GM12878 (cell line): ENCODE results near the gene IFNLR1. TPM values are rescaled to one million over a fixed set of nuclear protein-coding genes. Genes with fewer than 3 reads are reported as not detected.

ENCODE experiments used
- ATAC-seq: fragments of 200-7000 bp; cut with Tn5 transposase; 3 replicates; pipeline ENCODE4 v1.9.1; 2020; ENCODE audit warnings: mild to moderate bottlenecking, moderate library complexity
- BruUV-seq: library from RNA; stranded (reverse); fragments of 400-500 nt; replicated peaks from 2 replicates; lab custom pipeline; 2021; lab: Mats Ljungman, UMichigan
- CTCF ChIA-PET: fragments of 300-600 bp; sonication (Branson Sonifier 250); formaldehyde crosslinking; extraction: SDS; loops from one replicate; lab custom pipeline; 2021; ENCODE audit warnings: inconsistent platforms; lab: Yijun Ruan, JAX
- POLR2A ChIA-PET: fragments of 350-600 bp; formaldehyde crosslinking; extraction: SDS; loops from one replicate; lab custom pipeline; 2021; ENCODE audit warnings: inconsistent platforms; lab: Charles Lee
- RAD21 ChIA-PET: fragments of 300-600 bp; sonication (Branson Sonifier 250); formaldehyde crosslinking; loops from one replicate; lab custom pipeline; 2023; ENCODE audit warnings: antibody characterized with exemption; ENCODE audit not compliant: unreplicated experiment; lab: Charles Lee
- SMC1A ChIA-PET: fragments of 300-600 bp; sonication (Branson Sonifier 250); formaldehyde crosslinking; loops from one replicate; lab custom pipeline; 2023; ENCODE audit not compliant: unreplicated experiment, uncharacterized antibody; lab: Charles Lee
- DNase-seq: peaks from one replicate; pipeline ENCODE4 v3.0.0-alpha.2; 2011; ENCODE audit warnings: low read depth, low spot score
- FAIRE-seq: peaks from 3 replicates; lab custom pipeline; 2011; peaks lifted over from hg19 to GRCh38; lab: Jason Lieb, UNC
- H2AFZ ChIP-seq: 2 replicates; pipeline ENCODE4 v1.6.0; 2011; ENCODE audit warnings: low read depth, low read length, control low read depth; ENCODE audit not compliant: control insufficient read depth
- H3K27ac ChIP-seq: 2 replicates; pipeline ENCODE4 v1.5.1; 2011; ENCODE audit warnings: control low read depth; ENCODE audit not compliant: control insufficient read depth, insufficient read depth
- H3K27me3 ChIP-seq, 2 experiments: replicated peaks in 1 of 2; 2 replicates each; pipeline versions ENCODE4 v1.6.0 to v1.6.1; 2011; ENCODE audit warnings: low read length in 1 of 2; ENCODE audit not compliant: control insufficient read depth in 2 of 2, insufficient read depth in 2 of 2
- H3K36me3 ChIP-seq, 2 experiments: 2 replicates each; pipeline ENCODE4 v1.5.1; 2011; ENCODE audit warnings: low read length in 1 of 2; ENCODE audit not compliant: control insufficient read depth in 2 of 2, insufficient read depth in 2 of 2
- H3K4me1 ChIP-seq: 2 replicates; pipeline ENCODE4 v1.6.1; 2011; ENCODE audit warnings: mild to moderate bottlenecking, low read length, moderate library complexity, mixed read lengths; ENCODE audit not compliant: control insufficient read depth, insufficient read depth
- H3K4me2 ChIP-seq: 2 replicates; pipeline ENCODE4 v1.6.0; 2011; ENCODE audit warnings: control low read depth; ENCODE audit not compliant: control insufficient read depth, insufficient read depth
- H3K4me3 ChIP-seq: fragments of 200-600 bp; sonication (generic); 2 replicates; pipeline ENCODE4 v1.5.1; 2016
- H3K79me2 ChIP-seq: 2 replicates; pipeline ENCODE4 v1.6.0; 2011; ENCODE audit warnings: low read length; ENCODE audit not compliant: control insufficient read depth, insufficient read depth
- H3K9ac ChIP-seq: 2 replicates; pipeline ENCODE4 v1.8.0; 2011; ENCODE audit warnings: low read length, control low read depth, mixed read lengths; ENCODE audit not compliant: control insufficient read depth, insufficient read depth
- H3K9me3 ChIP-seq: replicated peaks from 3 replicates; pipeline ENCODE4 v1.5.1; 2011; ENCODE audit warnings: mild to moderate bottlenecking, low read length; ENCODE audit not compliant: control insufficient read depth, insufficient read depth
- H4K20me1 ChIP-seq: 2 replicates; pipeline ENCODE4 v1.6.0; 2011; ENCODE audit not compliant: control insufficient read depth, insufficient read depth
- ATF7 ChIP-seq: fragments of 450-650 bp; IDR thresholded peaks from 2 replicates; pipeline ENCODE4 v1.6.1; 2016; ENCODE audit warnings: low read depth, mild to moderate bottlenecking
- BACH1 ChIP-seq: fragments of 450-650 bp; IDR thresholded peaks from 2 replicates; pipeline ENCODE4 v1.6.1; 2017; ENCODE audit warnings: mild to moderate bottlenecking, borderline replicate concordance
- CEBPB ChIP-seq, 2 experiments: fragments of 150-350 bp in 1 of 2; IDR thresholded peaks; 2 replicates each; pipeline ENCODE4 v1.6.1; 2012 to 2014; ENCODE audit warnings: low read depth in 2 of 2, low read length in 2 of 2, borderline replicate concordance in 1 of 2, inconsistent platforms in 1 of 2
- CHD1 ChIP-seq: IDR thresholded peaks from 2 replicates; pipeline ENCODE4 v1.6.1; 2012; ENCODE audit warnings: low read depth, low read length, improper control_type of control experiment
- CHD4 ChIP-seq: fragments of 200-600 bp; sonication (generic); IDR thresholded peaks from 2 replicates; pipeline ENCODE4 v1.6.1; 2016; ENCODE audit warnings: mild to moderate bottlenecking
- E2F4 ChIP-seq: IDR thresholded peaks from 2 replicates; pipeline ENCODE4 v1.6.1; 2012; ENCODE audit warnings: low read depth, low read length, improper control_type of control experiment
- ETV6 ChIP-seq, 2 experiments: fragments of 450-650 bp in 1 of 2; IDR thresholded peaks in 1 of 2; conservative IDR thresholded peaks in 1 of 2; 2 replicates each; pipeline ENCODE4 v1.6.1; 2014; ENCODE audit warnings: antibody characterized with exemption in 1 of 2, borderline replicate concordance in 1 of 2, low read depth in 1 of 2, mild to moderate bottlenecking in 1 of 2, moderate library complexity in 1 of 2
- GABPA ChIP-seq: IDR thresholded peaks from 2 replicates; pipeline ENCODE4 v1.6.1; 2014; ENCODE audit warnings: antibody characterized with exemption, low read depth, mild to moderate bottlenecking, inconsistent platforms
- HDGF ChIP-seq: fragments of 450-650 bp; IDR thresholded peaks from 2 replicates; pipeline ENCODE4 v1.6.1; 2016; ENCODE audit warnings: antibody characterized with exemption
- IKZF1 ChIP-seq: fragments of 450-650 bp; conservative IDR thresholded peaks from 2 replicates; pipeline ENCODE4 v1.6.1; 2017; ENCODE audit warnings: antibody characterized with exemption, mild to moderate bottlenecking
- IRF4 ChIP-seq: IDR thresholded peaks from 2 replicates; pipeline ENCODE4 v1.6.1; 2011; ENCODE audit warnings: low read depth, low read length
- MAX ChIP-seq: IDR thresholded peaks from 2 replicates; pipeline ENCODE4 v1.6.1; 2012; ENCODE audit warnings: low read depth, low read length, improper control_type of control experiment
- MLLT1 ChIP-seq: fragments of 450-650 bp; IDR thresholded peaks from 2 replicates; pipeline ENCODE4 v1.6.1; 2016; ENCODE audit warnings: mild to moderate bottlenecking
- NBN ChIP-seq: fragments of 450-650 bp; IDR thresholded peaks from 2 replicates; pipeline ENCODE4 v1.6.1; 2016
- NFIC ChIP-seq: IDR thresholded peaks from 2 replicates; pipeline ENCODE4 v1.6.1; 2012; ENCODE audit warnings: low read depth, mild to moderate bottlenecking, inconsistent platforms, low read length, moderate library complexity
- NFXL1 ChIP-seq: fragments of 450-650 bp; IDR thresholded peaks from 2 replicates; pipeline ENCODE4 v1.6.1; 2017; ENCODE audit warnings: antibody characterized with exemption, mild to moderate bottlenecking, borderline replicate concordance
- NR2C1 ChIP-seq: fragments of 450-650 bp; IDR thresholded peaks from 2 replicates; pipeline ENCODE4 v1.6.1; 2017; ENCODE audit warnings: antibody characterized with exemption, mild to moderate bottlenecking, moderate library complexity
- NRF1 ChIP-seq: conservative IDR thresholded peaks from 2 replicates; pipeline ENCODE4 v1.6.1; 2011; ENCODE audit warnings: mild to moderate bottlenecking, low read depth, low read length, improper control_type of control experiment
- POLR2AphosphoS2 ChIP-seq: IDR thresholded peaks from 2 replicates; pipeline ENCODE4 v1.6.1; 2011; ENCODE audit warnings: low read depth, mild to moderate bottlenecking, low read length, improper control_type of control experiment, moderate library complexity
- RBBP5 ChIP-seq: fragments of 200-600 bp; sonication (generic); conservative IDR thresholded peaks from 2 replicates; pipeline ENCODE4 v1.6.1; 2016
- RFX5 ChIP-seq: IDR thresholded peaks from 2 replicates; pipeline ENCODE4 v1.6.1; 2011; ENCODE audit warnings: low read depth, low read length, improper control_type of control experiment
- SIN3A ChIP-seq: IDR thresholded peaks from 2 replicates; pipeline ENCODE4 v1.6.1; 2012; ENCODE audit warnings: low read depth, low read length, improper control_type of control experiment
- SMC3 ChIP-seq: IDR thresholded peaks from 2 replicates; pipeline ENCODE4 v1.6.1; 2011; ENCODE audit warnings: low read length, improper control_type of control experiment, borderline replicate concordance
- SPI1 ChIP-seq: IDR thresholded peaks from 2 replicates; pipeline ENCODE4 v1.6.1; 2011; ENCODE audit warnings: low read depth, mild to moderate bottlenecking, low read length, moderate library complexity, borderline replicate concordance; ENCODE audit not compliant: insufficient read depth
- STAT3 ChIP-seq: IDR thresholded peaks from 2 replicates; pipeline ENCODE4 v1.6.1; 2011; ENCODE audit warnings: low read depth, low read length, improper control_type of control experiment
- WGBS: methylation state at CpG from one replicate; pipeline ENCODE4 v1.1.6; 2016; ENCODE audit warnings: low lambda C conversion rate; ENCODE audit not compliant: insufficient replicate concordance, insufficient coverage; ENCODE audit errors: missing lambda C conversion rate; 5-methylcytosine and 5-hydroxymethylcytosine counted together
- in situ Hi-C: fragments of 300-500 bp; cut with MboI; formaldehyde crosslinking; loops from 9 replicates; pipeline ENCODE4 v1.14.3; 2018; ENCODE audit warnings: mixed read lengths
- intact Hi-C: fragments of 100-400 bp; cut with micrococcal nuclease; formaldehyde crosslinking; loops from one replicate; pipeline ENCODE4 v1.14.2; 2022; ENCODE audit not compliant: unreplicated experiment
- polyA plus RNA-seq, 11 experiments: library from polyadenylated mRNA; depleted of rRNA in 4 of 11; unstranded in 6 of 11; stranded (reverse) in 5 of 11; fragments of >200 nt; fragmentation: Nextera tagmentation in 4 of 11; fragmentation: Illumina TruSeq in 1 of 11; extraction: Ambion mirVana in 4 of 11; extraction: Trizol in 1 of 11; gene quantifications; 1 replicate in 1 of 11; 2 replicates in 10 of 11; pipeline versions ENCODE4 v1.2.1 to v1.2.3, GENCODE V29; 2011 to 2016; ENCODE audit warnings: inconsistent platforms in 2 of 11, missing spikeins in 2 of 11, low read depth in 1 of 11
- total RNA-seq, 4 experiments: library from RNA; depleted of rRNA in 3 of 4; stranded (reverse); fragments of >200 nt in 3 of 4; fragmentation: Illumina TruSeq in 1 of 4; extraction: Trizol in 1 of 4; gene quantifications; 2 replicates each; pipeline versions ENCODE4 v1.2.1 to v1.2.3, GENCODE V29; 2013 to 2021

Gene IFNLR1
- total and polyA plus RNA-seq, 10 of the 15 experiments (the other 5 are each of a cell fraction or from before 2014, with no cell fraction given), result 0.31 to 5.6 (median 3.9) TPM

GRCh38 chr1:24226749-24227148, 39.7 kb upstream of the IFNLR1 start:
- CTCF ChIA-PET, result interaction anchor here (2.1 kb wide), 1 partner anchor 27 kb away, joined by 9 read pairs; no protein-coding TSS in a partner anchor
- intact Hi-C loops, result no loop called here
- TF ChIP-seq E2F4 (no peak), CHD1 (no peak), GABPA (no peak), RFX5 (no peak), STAT3 (no peak), BACH1 (no peak), NR2C1 (no peak), MLLT1 (no peak), CEBPB (IDR thresholded peaks at IDR 0.05; ENCODE audit: borderline replicate concordance in 1 of 2, low read depth in 2 of 2, low read length in 2 of 2) (no peak), SMC3 (no peak), ETV6 (conservative IDR thresholded peaks at IDR 0.05 in 1 of 2, IDR thresholded peaks at IDR 0.05 in 1 of 2; ENCODE audit: borderline replicate concordance in 1 of 2, low read depth in 1 of 2) (peak in 1 of 2 experiments; percentile 70; a peak in 2 of 4 replicates), IKZF1 (peak; percentile 57), RBBP5 (no peak), CHD4 (no peak), NRF1 (no peak), NFIC (peak; percentile 81), IRF4 (peak; percentile 81), SPI1 (peak; percentile 62; the same call in 1 of the 2 replicates), MAX (no peak), POLR2AphosphoS2 (no peak), SIN3A (no peak), NBN (no peak), HDGF (no peak), ATF7 (no peak), NFXL1 (no peak)

More at GRCh38 chr1:24226749-24227148, 39.7 kb upstream of the IFNLR1 start:
- FAIRE-seq (peak; percentile 93), ATAC-seq (peak; percentile 61), DNase-seq (peak; percentile 35)
- ChIA-PET SMC1A (interaction anchor here (0.7 to 0.9 kb wide), 3 partner anchors 71 to 165 kb away, joined by 3 read pairs; no protein-coding TSS in a partner anchor), POLR2A (interaction anchor here (0.7 kb wide), 1 partner anchor 189 kb away, joined by 3 read pairs; the partner anchor contains the start of gene NIPAL3), RAD21 (no interaction called here)
- no peaks in the 10 kb centered on the region for H4K20me1 ChIP-seq
- no peak overlapping the region for H2AFZ ChIP-seq
- H3K4me1 ChIP-seq, result peaks cover 27% of the 10 kb centered on the region
- H3K36me3 ChIP-seq, result no peaks in the 10 kb centered on the region
- WGBS, result 1% methylated on average over 5 of the region's 5 CpGs
- H3K9ac ChIP-seq, result no peak overlapping the region
- H3K4me2 ChIP-seq, result peak overlapping the region; percentile 67
- no peaks in the 10 kb centered on the region for H3K79me2 ChIP-seq
- no peaks in the 10 kb centered on the region; the same call in 2 of the 3 replicates for H3K9me3 ChIP-seq
- no TSS peak for BruUV-seq
- no peak overlapping the region for H3K27ac ChIP-seq
- in situ Hi-C loops, result no loop called here
- no peak overlapping the region for H3K4me3 ChIP-seq
- H3K27me3 ChIP-seq, result peaks cover 0 to 1% of the 10 kb centered on the region in 2 experiments; a peak in 2 of 4 replicates
